Measurements from ENCODE around the gene FAAP100. TPM values are rescaled to one million over a fixed set of nuclear protein-coding genes. Genes with fewer than 3 reads are reported as not detected.

Gene FAAP100
- total RNA-seq, 4 donors from 2014 or later = 3.5 to 31.2 (median 17.3) TPM

DNA sequence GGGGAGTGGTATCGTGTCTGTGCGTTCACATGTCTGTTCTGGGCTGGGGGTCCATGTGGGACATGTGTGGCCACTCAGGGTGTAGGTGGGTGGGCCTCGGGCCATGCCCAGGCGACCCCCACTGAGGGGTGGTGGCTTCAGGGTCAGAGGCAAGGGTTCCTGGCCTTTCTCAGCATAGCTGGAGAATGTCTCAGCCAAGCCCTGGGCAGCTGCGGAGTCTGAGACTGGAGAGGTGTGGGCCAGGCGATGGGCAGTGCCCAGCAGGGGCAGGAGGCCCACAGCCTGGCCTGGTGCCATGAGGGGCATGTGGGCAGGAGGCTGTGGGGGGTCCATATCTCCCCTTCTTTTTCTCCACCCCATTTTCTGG, 22.7 kb downstream of the FAAP100 start:
- no peak overlapping the region for H3K27ac ChIP-seq
- no peaks in the 10 kb centered on the region for H3K36me3 ChIP-seq
- H3K4me3 ChIP-seq = no peak overlapping the region
- TF ChIP-seq, protein P1, sequence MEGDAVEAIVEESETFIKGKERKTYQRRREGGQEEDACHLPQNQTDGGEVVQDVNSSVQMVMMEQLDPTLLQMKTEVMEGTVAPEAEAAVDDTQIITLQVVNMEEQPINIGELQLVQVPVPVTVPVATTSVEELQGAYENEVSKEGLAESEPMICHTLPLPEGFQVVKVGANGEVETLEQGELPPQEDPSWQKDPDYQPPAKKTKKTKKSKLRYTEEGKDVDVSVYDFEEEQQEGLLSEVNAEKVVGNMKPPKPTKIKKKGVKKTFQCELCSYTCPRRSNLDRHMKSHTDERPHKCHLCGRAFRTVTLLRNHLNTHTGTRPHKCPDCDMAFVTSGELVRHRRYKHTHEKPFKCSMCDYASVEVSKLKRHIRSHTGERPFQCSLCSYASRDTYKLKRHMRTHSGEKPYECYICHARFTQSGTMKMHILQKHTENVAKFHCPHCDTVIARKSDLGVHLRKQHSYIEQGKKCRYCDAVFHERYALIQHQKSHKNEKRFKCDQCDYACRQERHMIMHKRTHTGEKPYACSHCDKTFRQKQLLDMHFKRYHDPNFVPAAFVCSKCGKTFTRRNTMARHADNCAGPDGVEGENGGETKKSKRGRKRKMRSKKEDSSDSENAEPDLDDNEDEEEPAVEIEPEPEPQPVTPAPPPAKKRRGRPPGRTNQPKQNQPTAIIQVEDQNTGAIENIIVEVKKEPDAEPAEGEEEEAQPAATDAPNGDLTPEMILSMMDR (IDR thresholded peaks at IDR 0.05) = no peak
- no peak for TF ChIP-seq POLR2A (IDR thresholded peaks at IDR 0.05)
- peaks cover 0 to 5% of the 10 kb centered on the region in 2 donors for H3K27me3 ChIP-seq
- intact Hi-C loops (cut with DNase I; ENCODE audit: low total_unique reads) = no loop called here
- no peak for DNase-seq
- H3K4me1 ChIP-seq = no peaks in the 10 kb centered on the region
- no peaks in the 10 kb centered on the region for H3K9me3 ChIP-seq

DNA sequence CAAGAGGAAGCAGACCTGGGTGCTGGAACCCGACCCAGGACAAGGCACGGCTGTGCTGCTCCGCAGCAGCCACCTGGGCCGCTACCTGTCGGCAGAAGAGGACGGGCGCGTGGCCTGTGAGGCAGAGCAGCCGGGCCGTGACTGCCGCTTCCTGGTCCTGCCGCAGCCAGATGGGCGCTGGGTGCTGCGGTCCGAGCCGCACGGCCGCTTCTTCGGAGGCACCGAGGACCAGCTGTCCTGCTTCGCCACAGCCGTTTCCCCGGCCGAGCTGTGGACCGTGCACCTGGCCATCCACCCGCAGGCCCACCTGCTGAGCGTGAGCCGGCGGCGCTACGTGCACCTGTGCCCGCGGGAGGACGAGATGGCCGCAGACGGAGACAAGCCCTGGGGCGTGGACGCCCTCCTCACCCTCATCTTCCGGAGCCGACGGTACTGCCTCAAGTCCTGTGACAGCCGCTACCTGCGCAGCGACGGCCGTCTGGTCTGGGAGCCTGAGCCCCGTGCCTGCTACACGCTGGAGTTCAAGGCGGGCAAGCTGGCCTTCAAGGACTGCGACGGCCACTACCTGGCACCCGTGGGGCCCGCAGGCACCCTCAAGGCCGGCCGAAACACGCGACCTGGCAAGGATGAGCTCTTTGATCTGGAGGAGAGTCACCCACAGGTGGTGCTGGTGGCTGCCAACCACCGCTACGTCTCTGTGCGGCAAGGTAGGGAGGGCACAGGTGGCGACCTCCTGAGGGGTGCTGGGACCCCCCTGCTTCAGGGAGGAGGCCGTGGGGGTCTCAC, 23.3 kb downstream of the FAAP100 start:
- H3K27me3 ChIP-seq = peaks cover 0 to 5% of the 10 kb centered on the region in 2 donors
- no peak for TF ChIP-seq POLR2A (IDR thresholded peaks at IDR 0.05)
- TF ChIP-seq, protein P1 (IDR thresholded peaks at IDR 0.05) = no peak
- DNase-seq = no peak
- no peaks in the 10 kb centered on the region for H3K36me3 ChIP-seq
- no peak overlapping the region for H3K27ac ChIP-seq
- H3K9me3 ChIP-seq = no peaks in the 10 kb centered on the region
- no peaks in the 10 kb centered on the region for H3K4me1 ChIP-seq
- H3K4me3 ChIP-seq = no peak overlapping the region
- intact Hi-C loops (cut with DNase I; ENCODE audit: low total_unique reads) = no loop called here

DNA sequence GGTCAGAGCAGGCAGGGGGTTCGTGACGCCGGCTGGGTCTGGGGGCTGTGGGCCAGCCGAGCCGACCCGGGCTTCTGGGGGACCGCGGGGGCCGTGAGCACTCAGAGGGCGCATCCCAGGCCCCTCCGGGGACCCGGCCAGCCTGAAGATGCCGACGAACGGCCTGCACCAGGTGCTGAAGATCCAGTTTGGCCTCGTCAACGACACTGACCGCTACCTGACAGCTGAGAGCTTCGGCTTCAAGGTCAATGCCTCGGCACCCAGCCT, 23.8 kb downstream of the FAAP100 start:
- intact Hi-C loops (cut with DNase I; ENCODE audit: low total_unique reads) = no loop called here
- Histone ChIP-seq H3K27me3 (peaks cover 0 to 5% of the 10 kb centered on the region in 2 donors), H3K4me3 (no peak overlapping the region)

DNA sequence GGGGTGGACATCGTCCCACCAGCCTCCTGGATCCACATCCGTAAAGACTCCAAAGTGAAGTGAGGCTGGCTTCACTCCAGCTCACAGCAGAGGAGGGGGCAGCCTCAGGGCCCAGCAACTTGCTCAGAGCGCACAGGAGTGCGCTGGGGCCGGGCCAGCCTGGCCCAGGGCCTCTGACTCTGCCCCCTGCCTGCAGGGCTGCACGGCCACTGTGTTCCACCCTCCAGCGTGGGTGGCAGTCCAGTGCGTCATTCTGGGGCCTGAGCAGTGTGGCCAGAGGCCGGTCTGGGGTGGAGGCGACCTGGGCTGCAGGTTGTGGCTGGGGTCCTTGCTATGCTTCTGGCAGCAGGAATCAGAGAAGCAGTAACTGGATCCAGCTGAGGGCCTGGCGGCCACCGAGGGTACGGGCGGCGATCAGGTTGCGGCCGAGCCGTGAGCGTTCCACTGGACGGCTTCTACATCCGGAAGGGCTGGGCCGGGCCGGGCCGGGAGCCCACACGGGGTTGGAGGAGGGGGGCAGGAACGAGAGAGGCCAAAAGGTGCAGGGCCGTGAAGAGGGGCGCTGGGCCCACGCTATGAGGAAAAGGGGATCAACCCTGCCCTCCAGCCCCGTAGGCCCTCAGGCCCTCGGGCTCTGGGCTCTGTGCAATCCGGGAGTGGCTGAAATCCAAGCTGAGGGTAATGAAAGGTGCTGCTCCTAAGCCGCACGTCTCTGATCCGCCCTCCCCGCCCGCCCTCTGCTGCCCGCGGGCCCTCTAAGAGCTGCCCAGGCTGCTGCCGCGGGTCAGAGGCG, 24.4 kb downstream of the FAAP100 start, which contains the start of gene FSCN2:
Gene FSCN2, plus strand, starts transcription at position 787 of the 793 bp plus-strand sequence. CDS start 155 bp downstream, outside the sequence.
- no peak for TF ChIP-seq POLR2A (IDR thresholded peaks at IDR 0.05)
- TF ChIP-seq, protein P1 (IDR thresholded peaks at IDR 0.05) = no peak
- H3K9me3 ChIP-seq = no peaks in the 10 kb centered on the region
- peaks cover 0 to 5% of the 10 kb centered on the region in 2 donors for H3K27me3 ChIP-seq
- intact Hi-C loops (cut with DNase I; ENCODE audit: low total_unique reads) = no loop called here
- H3K4me1 ChIP-seq = no peaks in the 10 kb centered on the region
- no peaks in the 10 kb centered on the region for H3K36me3 ChIP-seq
- no peak for DNase-seq
- H3K4me3 ChIP-seq = no peak within 1 kb of the TSS
- H3K27ac ChIP-seq = no peak within 1 kb of the TSS

More for the DNA sequence above, 23.8 kb downstream of the FAAP100 start:
- no peak for TF ChIP-seq POLR2A (IDR thresholded peaks at IDR 0.05)
- TF ChIP-seq, protein P1 (IDR thresholded peaks at IDR 0.05) = no peak
- DNase-seq = no peak
- no peaks in the 10 kb centered on the region for H3K36me3 ChIP-seq
- no peak overlapping the region for H3K27ac ChIP-seq
- H3K9me3 ChIP-seq = no peaks in the 10 kb centered on the region
- no peaks in the 10 kb centered on the region for H3K4me1 ChIP-seq

All from uterus (tissue), 4 donors.